Gastroesophageal sphincter (tissue), 3 donors: ENCODE measurements around the gene TENT4A.

ENCODE experiments used
- CTCF ChIP-seq, 4 experiments: fragments of 200-600 bp in 2 of 4; fragments of 450-650 bp in 2 of 4; sonication (generic) in 1 of 4; IDR thresholded peaks; one replicate each; pipeline ENCODE4 v1.5.1; 2017 to 2019; ENCODE audit warnings: antibody characterized with exemption in 4 of 4, mild to moderate bottlenecking in 2 of 4, moderate library complexity in 2 of 4
- POLR2A ChIP-seq, 2 donors: fragments of 450-650 bp; IDR thresholded peaks; one replicate each; pipeline ENCODE4 v1.6.1; 2017; ENCODE audit warnings: antibody characterized with exemption in 2 of 2, mild to moderate bottlenecking in 2 of 2, moderate library complexity in 1 of 2
- POLR2AphosphoS5 ChIP-seq: sonication (generic); formaldehyde crosslinking; IDR thresholded peaks from one replicate; pipeline ENCODE4 v1.6.1; 2017; ENCODE audit warnings: antibody characterized with exemption

- TF ChIP-seq CTCF (IDR thresholded peaks at IDR 0.05) (no peak), POLR2A (IDR thresholded peaks at IDR 0.05) (no peak), POLR2AphosphoS5 (no peak)
Measured at GRCh38 chr5:6760686-6761085, 47.5 kb downstream of the TENT4A start.
